GM12878 (cell line): ENCODE data around the gene C21orf91. TPM values are rescaled to one million over a fixed set of nuclear protein-coding genes. Genes with fewer than 3 reads are reported as not detected.
A peak's percentile ranks its signal among the peaks of the same experiment; 100 is the strongest.

ENCODE experiments used
- ATAC-seq: fragments of 200-7000 bp; cut with Tn5 transposase; 3 replicates; pipeline ENCODE4 v1.9.1; 2020; ENCODE audit warnings: mild to moderate bottlenecking, moderate library complexity
- BruUV-seq: library from RNA; stranded (reverse); fragments of 400-500 nt; replicated peaks from 2 replicates; lab custom pipeline; 2021; lab: Mats Ljungman, UMichigan
- CTCF ChIA-PET: fragments of 300-600 bp; sonication (Branson Sonifier 250); formaldehyde crosslinking; extraction: SDS; loops from one replicate; lab custom pipeline; 2021; ENCODE audit warnings: inconsistent platforms; lab: Yijun Ruan, JAX
- POLR2A ChIA-PET: fragments of 350-600 bp; formaldehyde crosslinking; extraction: SDS; loops from one replicate; lab custom pipeline; 2021; ENCODE audit warnings: inconsistent platforms; lab: Charles Lee
- RAD21 ChIA-PET: fragments of 300-600 bp; sonication (Branson Sonifier 250); formaldehyde crosslinking; loops from one replicate; lab custom pipeline; 2023; ENCODE audit warnings: antibody characterized with exemption; ENCODE audit not compliant: unreplicated experiment; lab: Charles Lee
- SMC1A ChIA-PET: fragments of 300-600 bp; sonication (Branson Sonifier 250); formaldehyde crosslinking; loops from one replicate; lab custom pipeline; 2023; ENCODE audit not compliant: unreplicated experiment, uncharacterized antibody; lab: Charles Lee
- DNase-seq: peaks from one replicate; pipeline ENCODE4 v3.0.0-alpha.2; 2011; ENCODE audit warnings: low read depth, low spot score
- FAIRE-seq: peaks from 3 replicates; lab custom pipeline; 2011; peaks lifted over from hg19 to GRCh38; lab: Jason Lieb, UNC
- H2AFZ ChIP-seq: 2 replicates; pipeline ENCODE4 v1.6.0; 2011; ENCODE audit warnings: low read depth, low read length, control low read depth; ENCODE audit not compliant: control insufficient read depth
- H3K27ac ChIP-seq: 2 replicates; pipeline ENCODE4 v1.5.1; 2011; ENCODE audit warnings: control low read depth; ENCODE audit not compliant: control insufficient read depth, insufficient read depth
- H3K27me3 ChIP-seq, 2 experiments: replicated peaks in 1 of 2; 2 replicates each; pipeline versions ENCODE4 v1.6.0 to v1.6.1; 2011; ENCODE audit warnings: low read length in 1 of 2; ENCODE audit not compliant: control insufficient read depth in 2 of 2, insufficient read depth in 2 of 2
- H3K36me3 ChIP-seq, 2 experiments: 2 replicates each; pipeline ENCODE4 v1.5.1; 2011; ENCODE audit warnings: low read length in 1 of 2; ENCODE audit not compliant: control insufficient read depth in 2 of 2, insufficient read depth in 2 of 2
- H3K4me1 ChIP-seq: 2 replicates; pipeline ENCODE4 v1.6.1; 2011; ENCODE audit warnings: mild to moderate bottlenecking, low read length, moderate library complexity, mixed read lengths; ENCODE audit not compliant: control insufficient read depth, insufficient read depth
- H3K4me2 ChIP-seq: 2 replicates; pipeline ENCODE4 v1.6.0; 2011; ENCODE audit warnings: control low read depth; ENCODE audit not compliant: control insufficient read depth, insufficient read depth
- H3K4me3 ChIP-seq: fragments of 200-600 bp; sonication (generic); 2 replicates; pipeline ENCODE4 v1.5.1; 2016
- H3K79me2 ChIP-seq: 2 replicates; pipeline ENCODE4 v1.6.0; 2011; ENCODE audit warnings: low read length; ENCODE audit not compliant: control insufficient read depth, insufficient read depth
- H3K9ac ChIP-seq: 2 replicates; pipeline ENCODE4 v1.8.0; 2011; ENCODE audit warnings: low read length, control low read depth, mixed read lengths; ENCODE audit not compliant: control insufficient read depth, insufficient read depth
- H3K9me3 ChIP-seq: replicated peaks from 3 replicates; pipeline ENCODE4 v1.5.1; 2011; ENCODE audit warnings: mild to moderate bottlenecking, low read length; ENCODE audit not compliant: control insufficient read depth, insufficient read depth
- H4K20me1 ChIP-seq: 2 replicates; pipeline ENCODE4 v1.6.0; 2011; ENCODE audit not compliant: control insufficient read depth, insufficient read depth
- HDAC6 ChIP-seq: fragments of 200-600 bp; sonication (generic); IDR thresholded peaks from one replicate; pipeline ENCODE4 v1.8.0; 2017; ENCODE audit warnings: antibody characterized with exemption; ENCODE audit not compliant: unreplicated experiment
- STAT3 ChIP-seq: IDR thresholded peaks from 2 replicates; pipeline ENCODE4 v1.6.1; 2011; ENCODE audit warnings: low read depth, low read length, improper control_type of control experiment
- WGBS: methylation state at CpG from one replicate; pipeline ENCODE4 v1.1.6; 2016; ENCODE audit warnings: low lambda C conversion rate; ENCODE audit not compliant: insufficient replicate concordance, insufficient coverage; ENCODE audit errors: missing lambda C conversion rate; 5-methylcytosine and 5-hydroxymethylcytosine counted together
- in situ Hi-C: fragments of 300-500 bp; cut with MboI; formaldehyde crosslinking; loops from 9 replicates; pipeline ENCODE4 v1.14.3; 2018; ENCODE audit warnings: mixed read lengths
- intact Hi-C: fragments of 100-400 bp; cut with micrococcal nuclease; formaldehyde crosslinking; loops from one replicate; pipeline ENCODE4 v1.14.2; 2022; ENCODE audit not compliant: unreplicated experiment
- polyA plus RNA-seq, 11 experiments: library from polyadenylated mRNA; depleted of rRNA in 4 of 11; unstranded in 6 of 11; stranded (reverse) in 5 of 11; fragments of >200 nt; fragmentation: Nextera tagmentation in 4 of 11; fragmentation: Illumina TruSeq in 1 of 11; extraction: Ambion mirVana in 4 of 11; extraction: Trizol in 1 of 11; gene quantifications; 1 replicate in 1 of 11; 2 replicates in 10 of 11; pipeline versions ENCODE4 v1.2.1 to v1.2.3, GENCODE V29; 2011 to 2016; ENCODE audit warnings: inconsistent platforms in 2 of 11, missing spikeins in 2 of 11, low read depth in 1 of 11
- total RNA-seq, 4 experiments: library from RNA; depleted of rRNA in 3 of 4; stranded (reverse); fragments of >200 nt in 3 of 4; fragmentation: Illumina TruSeq in 1 of 4; extraction: Trizol in 1 of 4; gene quantifications; 2 replicates each; pipeline versions ENCODE4 v1.2.1 to v1.2.3, GENCODE V29; 2013 to 2021

The C21orf91 gene
- total and polyA plus RNA-seq, 10 of the 15 experiments (the other 5 are each of a cell fraction or from before 2014, with no cell fraction given): 9.3 to 40.3 (median 29.8) TPM

DNA sequence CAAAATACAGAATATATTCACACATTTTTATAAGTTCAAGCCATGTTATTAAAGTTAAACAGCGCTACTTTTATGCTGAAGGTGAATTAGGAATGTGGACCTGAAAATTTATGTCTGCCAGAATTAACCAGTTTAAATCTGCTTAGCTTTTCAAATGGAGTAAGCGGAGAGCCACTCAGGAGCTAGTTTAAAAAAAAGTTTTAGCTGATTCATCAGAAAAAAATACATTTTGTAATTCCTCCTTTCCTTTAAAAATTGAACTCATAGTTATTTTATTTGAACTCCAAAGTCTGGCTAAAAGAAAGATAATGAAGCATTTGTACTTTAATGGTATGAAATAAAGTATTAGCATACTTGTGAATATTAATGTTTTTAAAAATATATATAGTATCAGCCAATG lies 21.2 kb downstream of the C21orf91 start:
- BruUV-seq: no TSS peak
- Histone ChIP-seq H2AFZ (no peak overlapping the region), H3K79me2 (peaks cover 52% of the 10 kb centered on the region), H3K9me3 (no peaks in the 10 kb centered on the region; the same call in 2 of the 3 replicates), H3K4me1 (peaks cover 21% of the 10 kb centered on the region), H3K27ac (no peak overlapping the region), H3K27me3 (no peaks in the 10 kb centered on the region), H3K4me3 (no peak overlapping the region), H3K36me3 (peaks cover 1 to 26% of the 10 kb centered on the region in 2 experiments; a peak in 3 of 4 replicates), H4K20me1 (no peaks in the 10 kb centered on the region), H3K4me2 (no peak overlapping the region), H3K9ac (no peak overlapping the region)
- POLR2A ChIA-PET: interaction anchor here (1.5 to 1.6 kb wide), 2 partner anchors 18 to 22 kb away, joined by 4 to 6 read pairs; partner anchors contain the start of gene C21orf91
- DNase-seq (no peak), ATAC-seq (no peak), FAIRE-seq (no peak)
- CTCF ChIA-PET: interaction anchor here (0.6 to 1.8 kb wide), 7 partner anchors 10 to 58 kb away, joined by 3 to 6 read pairs (median 4); no protein-coding TSS in a partner anchor
- 100% methylated on average over 2 of the region's 2 CpGs for WGBS
- in situ Hi-C loops: no loop called here
- no peak for TF ChIP-seq HDAC6
- RAD21 ChIA-PET: interaction anchor here (1.3 to 3.2 kb wide), 7 partner anchors 13 to 50 kb away, joined by 5 to 17 read pairs (median 7); partner anchors contain the start of gene C21orf91
- SMC1A ChIA-PET: interaction anchor here (0.7 to 3.0 kb wide), 8 partner anchors 11 to 51 kb away, joined by 3 to 37 read pairs (median 8); no protein-coding TSS in a partner anchor
- intact Hi-C loops: no loop called here

DNA sequence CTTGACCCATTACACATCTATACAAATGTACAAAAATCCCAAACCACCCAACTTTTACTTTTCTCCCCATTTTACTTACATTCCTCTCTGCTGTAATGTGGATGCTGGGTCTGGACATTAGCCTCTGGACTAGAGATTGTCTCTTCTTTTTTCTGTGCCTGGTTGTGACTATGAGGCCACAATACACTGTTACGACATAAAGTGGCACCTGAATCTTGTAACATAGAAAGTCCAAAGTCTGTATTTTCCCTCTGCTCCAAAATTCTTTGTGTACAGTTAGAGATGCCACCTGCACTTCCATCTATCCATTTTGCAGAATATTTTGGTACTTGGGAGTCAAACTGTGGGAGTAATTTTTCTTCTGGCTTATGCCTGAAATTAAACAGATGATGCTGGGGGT lies 22.7 kb downstream of the C21orf91 start:
- FAIRE-seq: no peak
- no peak overlapping the region for H3K4me3 ChIP-seq
- no peaks in the 10 kb centered on the region; the same call in 2 of the 3 replicates for H3K9me3 ChIP-seq
- peaks cover 23% of the 10 kb centered on the region for H3K4me1 ChIP-seq
- CTCF ChIA-PET: interaction anchor here (1.2 to 1.9 kb wide), 4 partner anchors 8 to 22 kb away, joined by 3 to 9 read pairs (median 4); no protein-coding TSS in a partner anchor
- 0 out of 2 replicates have a peak overlapping the region, but pooled peaks have one; percentile 2 for H3K4me2 ChIP-seq
- no peaks in the 10 kb centered on the region for H4K20me1 ChIP-seq
- in situ Hi-C loops: no loop called here
- H3K79me2 ChIP-seq: peaks cover 52% of the 10 kb centered on the region
- no peak for TF ChIP-seq STAT3
- TF ChIP-seq, all 136 proteins: peak for 0
- SMC1A ChIA-PET: interaction anchor here (1.1 to 4.2 kb wide), 3 partner anchors 15 to 49 kb away, joined by 3 to 45 read pairs (median 19); no protein-coding TSS in a partner anchor
- Histone ChIP-seq H3K9ac (no peak overlapping the region), H3K27ac (no peak overlapping the region), H2AFZ (no peak overlapping the region), H3K36me3 (peaks cover 1 to 34% of the 10 kb centered on the region in 2 experiments; a peak in 3 of 4 replicates), H3K27me3 (no peaks in the 10 kb centered on the region)
- RAD21 ChIA-PET: interaction anchor here (1.2 to 7.1 kb wide), 5 partner anchors 15 to 128 kb away, joined by 3 to 58 read pairs (median 3); partner anchors contain the start of gene C21orf91
- POLR2A ChIA-PET: interaction anchor here (1.1 to 4.2 kb wide), 2 partner anchors 13 to 22 kb away, joined by 4 to 30 read pairs; partner anchors contain the start of gene C21orf91
- intact Hi-C loops: no loop called here
- ATAC-seq (no peak), DNase-seq (no peak)
- WGBS: 100% methylated on average over 1 of the region's 1 CpG
- BruUV-seq: no TSS peak
